H1 (cell line): Measurements from ENCODE around the gene CCIN. TPM values are rescaled to one million over a fixed set of nuclear protein-coding genes. Genes with fewer than 3 reads are reported as not detected.

Source experiments
- E2F6 ChIP-seq: IDR thresholded peaks from 2 replicates; pipeline ENCODE4 v1.6.1; 2012; ENCODE audit warnings: inconsistent platforms
- EGR1 ChIP-seq: IDR thresholded peaks from 2 replicates; pipeline ENCODE4 v1.6.1; 2011; ENCODE audit warnings: low read depth, low read length, borderline replicate concordance
- HDAC6 ChIP-seq: IDR thresholded peaks from one replicate; pipeline ENCODE4 v1.7.1; 2012; ENCODE audit warnings: low read depth, mild to moderate bottlenecking, inconsistent platforms, low read length, moderate library complexity
- SIX5 ChIP-seq: IDR thresholded peaks from 2 replicates; pipeline ENCODE4 v1.6.1; 2011; ENCODE audit warnings: mild to moderate bottlenecking, low read depth, low read length
- TBP ChIP-seq: IDR thresholded peaks from 2 replicates; pipeline ENCODE4 v1.6.1; 2011; ENCODE audit warnings: low read depth, low read length, improper control_type of control experiment
- polyA plus RNA-seq, 7 experiments: library from polyadenylated mRNA; depleted of rRNA in 3 of 7; stranded (reverse) in 5 of 7; unstranded in 2 of 7; fragments of >200 nt in 5 of 7; fragments of 200-250 nt in 2 of 7; gene quantifications; 1 replicate in 5 of 7; 2 replicates in 1 of 7; 4 replicates in 1 of 7; pipeline versions ENCODE4 v1.2.1 to v1.2.3, GENCODE V29; 2011 to 2013; ENCODE audit warnings: missing spikeins in 2 of 7, mixed read lengths in 2 of 7
- total RNA-seq: library from RNA; stranded (reverse); fragmentation: NEBNext Ultra II Directional; extraction: Animal tissue kit (Norgen Biotek cat#: 25700); gene quantifications from 2 replicates; pipeline ENCODE4 v1.2.1, GENCODE V29; 2021

Gene CCIN
- total and polyA plus RNA-seq, 2 of the 8 experiments (the other 6 are each of a cell fraction or from before 2014, with no cell fraction given): 0.19 to 0.21 TPM

GRCh38 chr9:36125062-36125855 is 43.9 kb upstream of the CCIN start (continued):
- TF ChIP-seq SIX5: no peak
- TF ChIP-seq TBP: no peak
- no peak for TF ChIP-seq EGR1
- TF ChIP-seq HDAC6: no peak
- TF ChIP-seq E2F6: no peak
